HEK293 (cell line): ENCODE data around the gene TBPL1.

ENCODE experiments used
- CTCF ChIA-PET: fragments of 350-600 bp; formaldehyde crosslinking; extraction: SDS; loops from one replicate; lab custom pipeline; 2021; ENCODE audit warnings: antibody characterized with exemption; lab: Yijun Ruan, JAX
- POLR2A ChIA-PET: fragments of 300-600 bp; formaldehyde crosslinking; extraction: SDS; loops from one replicate; lab custom pipeline; 2020; ENCODE audit warnings: antibody characterized with exemption, inconsistent platforms; lab: Yijun Ruan, JAX
- H3K27ac ChIP-seq: fragments of 200-500 bp; sonication (Bioruptor generic); 2 replicates; pipeline ENCODE4 v1.5.1; 2014; ENCODE audit warnings: low read depth, low read length, control low read depth, inconsistent platforms; ENCODE audit errors: extremely low read depth
- H3K36me3 ChIP-seq, 2 experiments: fragments of 200-500 bp in 1 of 2; sonication (Bioruptor generic) in 1 of 2; 1 replicate in 1 of 2; 2 replicates in 1 of 2; pipeline ENCODE4 v1.5.1; 2014 to 2017; ENCODE audit warnings: inconsistent platforms in 2 of 2, low read length in 2 of 2; ENCODE audit not compliant: control insufficient read depth in 2 of 2, insufficient read depth in 1 of 2
- H3K4me1 ChIP-seq: fragments of 200-500 bp; sonication (Bioruptor generic); 2 replicates; pipeline ENCODE4 v1.5.1; 2014; ENCODE audit warnings: mild to moderate bottlenecking, low read length, inconsistent platforms; ENCODE audit not compliant: control insufficient read depth, insufficient read depth
- H3K4me3 ChIP-seq: 2 replicates; pipeline ENCODE4 v1.5.1; 2011; ENCODE audit warnings: low read depth, mild to moderate bottlenecking, control low read depth, low read length, moderate library complexity
- H3K9me3 ChIP-seq: fragments of 200-500 bp; sonication (Bioruptor generic); 2 replicates; pipeline ENCODE4 v1.5.1; 2014; ENCODE audit warnings: low read depth, low read length, inconsistent platforms; ENCODE audit not compliant: control insufficient read depth, insufficient read depth
- CTCF ChIP-seq: fragments of 450-650 bp; formaldehyde crosslinking; IDR thresholded peaks from 2 replicates; pipeline ENCODE4 v1.5.1; 2016; ENCODE audit warnings: missing biosample characterization, missing genetic modification characterization
- EGR2 ChIP-seq: fragments of 450-650 bp; formaldehyde crosslinking; IDR thresholded peaks from 2 replicates; pipeline ENCODE4 v1.5.1; 2016; ENCODE audit warnings: low read depth, missing biosample characterization, missing genetic modification characterization
- HOXD13 ChIP-seq: sonication (generic); formaldehyde crosslinking; IDR thresholded peaks from 2 replicates; pipeline ENCODE4 v1.8.0; 2022; ENCODE audit warnings: missing genetic modification reagents, borderline replicate concordance
- INSM2 ChIP-seq: fragments of 450-650 bp; formaldehyde crosslinking; IDR thresholded peaks from 2 replicates; pipeline ENCODE4 v1.5.1; 2016; ENCODE audit warnings: missing biosample characterization, missing genetic modification characterization
- KLF1 ChIP-seq: fragments of 450-650 bp; formaldehyde crosslinking; IDR thresholded peaks from 2 replicates; pipeline ENCODE4 v1.5.1; 2016; ENCODE audit warnings: missing biosample characterization, missing genetic modification characterization
- KLF8 ChIP-seq: fragments of 450-650 bp; formaldehyde crosslinking; IDR thresholded peaks from 2 replicates; pipeline ENCODE4 v1.5.1; 2016; ENCODE audit warnings: missing biosample characterization, missing genetic modification characterization
- MZF1 ChIP-seq: fragments of 450-650 bp; formaldehyde crosslinking; IDR thresholded peaks from 2 replicates; pipeline ENCODE4 v1.5.1; 2017; ENCODE audit warnings: missing biosample characterization, missing genetic modification characterization, borderline replicate concordance
- OVOL3 ChIP-seq: fragments of 450-650 bp; formaldehyde crosslinking; IDR thresholded peaks from 2 replicates; pipeline ENCODE4 v1.5.1; 2016; ENCODE audit warnings: missing biosample characterization, missing genetic modification characterization
- PRDM4 ChIP-seq: fragments of 450-650 bp; formaldehyde crosslinking; IDR thresholded peaks from 2 replicates; pipeline ENCODE4 v1.5.1; 2017; ENCODE audit warnings: missing biosample characterization, missing genetic modification characterization
- SP2 ChIP-seq: fragments of 450-650 bp; formaldehyde crosslinking; IDR thresholded peaks from 2 replicates; pipeline ENCODE4 v1.5.1; 2016; ENCODE audit warnings: missing biosample characterization, missing genetic modification characterization
- YY1 ChIP-seq: fragments of 450-650 bp; formaldehyde crosslinking; IDR thresholded peaks from 2 replicates; pipeline ENCODE4 v1.5.1; 2018; ENCODE audit warnings: missing biosample characterization, missing genetic modification characterization
- ZBTB48 ChIP-seq: fragments of 450-650 bp; formaldehyde crosslinking; IDR thresholded peaks from 2 replicates; pipeline ENCODE4 v1.5.1; 2016; ENCODE audit warnings: missing biosample characterization, missing genetic modification characterization
- ZFHX2 ChIP-seq: fragments of 450-650 bp; formaldehyde crosslinking; conservative IDR thresholded peaks from 2 replicates; pipeline ENCODE4 v1.5.1; 2016; ENCODE audit warnings: missing biosample characterization, missing genetic modification characterization
- ZIC2 ChIP-seq: fragments of 450-650 bp; formaldehyde crosslinking; IDR thresholded peaks from 2 replicates; pipeline ENCODE4 v1.5.1; 2016; ENCODE audit warnings: missing biosample characterization, missing genetic modification characterization
- ZNF174 ChIP-seq: fragments of 450-650 bp; formaldehyde crosslinking; IDR thresholded peaks from 2 replicates; pipeline ENCODE4 v1.5.0; 2017; ENCODE audit warnings: missing biosample characterization, mild to moderate bottlenecking, missing genetic modification characterization
- ZNF221 ChIP-seq: fragments of 450-650 bp; formaldehyde crosslinking; IDR thresholded peaks from 2 replicates; pipeline ENCODE4 v1.5.1; 2017; ENCODE audit warnings: missing biosample characterization, missing genetic modification characterization, borderline replicate concordance
- ZNF248 ChIP-seq: fragments of 450-650 bp; formaldehyde crosslinking; IDR thresholded peaks from 2 replicates; pipeline ENCODE4 v1.5.1; 2017; ENCODE audit warnings: missing biosample characterization, missing genetic modification characterization
- ZNF26 ChIP-seq: fragments of 450-650 bp; formaldehyde crosslinking; IDR thresholded peaks from 2 replicates; pipeline ENCODE4 v1.5.1; 2016; ENCODE audit warnings: missing biosample characterization, missing genetic modification characterization
- ZNF324 ChIP-seq: fragments of 450-650 bp; formaldehyde crosslinking; IDR thresholded peaks from 2 replicates; pipeline ENCODE4 v1.5.1; 2016; ENCODE audit warnings: missing biosample characterization, missing genetic modification characterization
- ZNF354C ChIP-seq: fragments of 450-650 bp; formaldehyde crosslinking; IDR thresholded peaks from 2 replicates; pipeline ENCODE4 v1.5.1; 2016; ENCODE audit warnings: missing biosample characterization, missing genetic modification characterization, low read depth, borderline replicate concordance
- ZNF394 ChIP-seq: fragments of 450-650 bp; formaldehyde crosslinking; IDR thresholded peaks from 2 replicates; pipeline ENCODE4 v1.5.1; 2016; ENCODE audit warnings: missing biosample characterization, missing genetic modification characterization, mild to moderate bottlenecking, moderate library complexity, borderline replicate concordance
- ZNF416 ChIP-seq: fragments of 450-650 bp; formaldehyde crosslinking; IDR thresholded peaks from 2 replicates; pipeline ENCODE4 v1.5.1; 2016; ENCODE audit warnings: missing biosample characterization, missing genetic modification characterization
- ZNF423 ChIP-seq: fragments of 450-650 bp; formaldehyde crosslinking; IDR thresholded peaks from 2 replicates; pipeline ENCODE4 v1.5.1; 2016; ENCODE audit warnings: missing biosample characterization, missing genetic modification characterization
- ZNF433 ChIP-seq: fragments of 450-650 bp; formaldehyde crosslinking; IDR thresholded peaks from 2 replicates; pipeline ENCODE4 v1.5.1; 2016; ENCODE audit warnings: missing biosample characterization, missing genetic modification characterization, low read depth
- ZNF560 ChIP-seq: fragments of 450-650 bp; formaldehyde crosslinking; IDR thresholded peaks from 2 replicates; pipeline ENCODE4 v1.5.1; 2017; ENCODE audit warnings: missing biosample characterization, missing genetic modification characterization, borderline replicate concordance
- ZNF610 ChIP-seq: fragments of 450-650 bp; formaldehyde crosslinking; IDR thresholded peaks from 2 replicates; pipeline ENCODE4 v1.5.1; 2016; ENCODE audit warnings: missing biosample characterization, missing genetic modification characterization, borderline replicate concordance
- ZNF624 ChIP-seq: fragments of 450-650 bp; formaldehyde crosslinking; IDR thresholded peaks from 2 replicates; pipeline ENCODE4 v1.5.1; 2017; ENCODE audit warnings: missing biosample characterization, missing genetic modification characterization
- ZNF626 ChIP-seq: fragments of 450-650 bp; sonication (Bioruptor Pico); formaldehyde crosslinking; IDR thresholded peaks from 2 replicates; pipeline ENCODE4 v1.5.1; 2018; ENCODE audit warnings: missing biosample characterization, missing genetic modification characterization, inconsistent platforms
- ZNF660 ChIP-seq: fragments of 450-650 bp; IDR thresholded peaks from 2 replicates; pipeline ENCODE4 v1.5.1; 2018; ENCODE audit warnings: missing biosample characterization, mild to moderate bottlenecking, missing genetic modification characterization
- ZNF76 ChIP-seq: fragments of 450-650 bp; formaldehyde crosslinking; IDR thresholded peaks from 2 replicates; pipeline ENCODE4; 2016; ENCODE audit warnings: low read depth, missing biosample characterization, missing genetic modification characterization, borderline replicate concordance
- ZNF792 ChIP-seq: fragments of 450-650 bp; formaldehyde crosslinking; IDR thresholded peaks from 2 replicates; pipeline ENCODE4 v1.5.1; 2016; ENCODE audit warnings: missing biosample characterization, missing genetic modification characterization

The TBPL1 gene

GRCh38 chr6:134004714-134005113, 51.7 kb downstream of the TBPL1 start:
- no peak for TF ChIP-seq OVOL3
- no peak for TF ChIP-seq ZNF221 (tag by site-specific recombination)
- TF ChIP-seq ZNF324 (tag by site-specific recombination), result no peak
- TF ChIP-seq ZNF433 (tag by site-specific recombination), result no peak
- TF ChIP-seq SP2 (tag by site-specific recombination), result no peak
- no peak for TF ChIP-seq ZNF560
- no peak for TF ChIP-seq ZNF423 (tag by site-specific recombination)
- no peak for TF ChIP-seq ZNF792 (tag by site-specific recombination)
- TF ChIP-seq ZNF660 (tag by site-specific recombination), result no peak
- TF ChIP-seq YY1 (tag by site-specific recombination), result no peak
- TF ChIP-seq CTCF (tag by site-specific recombination), result no peak
- TF ChIP-seq ZNF624 (tag by site-specific recombination), result no peak
- TF ChIP-seq MZF1 (tag by site-specific recombination), result no peak
- TF ChIP-seq ZNF416 (tag by site-specific recombination), result no peak
- TF ChIP-seq INSM2 (tag by site-specific recombination), result no peak
- ChIA-PET CTCF (interaction anchor here (1.0 to 2.7 kb wide), 3 partner anchors 31 to 93 kb away, joined by 4 to 9 read pairs (median 4); no protein-coding TSS in a partner anchor), POLR2A (interaction anchor here (0.7 kb wide), 1 partner anchor 9 kb away, joined by 3 read pairs; no protein-coding TSS in a partner anchor)
- Histone ChIP-seq H3K4me3 (no peak overlapping the region), H3K36me3 (no peaks in the 10 kb centered on the region), H3K9me3 (no peaks in the 10 kb centered on the region), H3K4me1 (no peaks in the 10 kb centered on the region), H3K27ac (no peak overlapping the region)

- CTCF ChIA-PET, result no interaction called here
- POLR2A ChIA-PET, result no interaction called here
- no peak overlapping the region for H3K27ac ChIP-seq
- TF ChIP-seq KLF8 (tag by site-specific recombination) (no peak), ZNF26 (tag by site-specific recombination) (no peak), HOXD13 (CRISPR knock-in tag) (no peak), ZNF626 (tag by site-specific recombination) (no peak), KLF1 (tag by site-specific recombination) (0 out of 2 replicates have a peak, but pooled peaks have one; percentile 17), ZNF394 (tag by site-specific recombination) (no peak), ZNF174 (tag by site-specific recombination) (no peak), ZNF76 (tag by site-specific recombination) (no peak), ZNF610 (tag by site-specific recombination) (no peak), EGR2 (no peak), ZNF248 (tag by site-specific recombination) (no peak), PRDM4 (tag by site-specific recombination) (no peak), ZNF354C (tag by site-specific recombination) (no peak), ZFHX2 (tag by site-specific recombination) (0 out of 2 replicates have a peak, but pooled peaks have one; percentile 7), ZBTB48 (tag by site-specific recombination) (no peak), ZIC2 (no peak)
Observed at GRCh38 chr6:134005800-134006199, 52.8 kb downstream of the TBPL1 start.

More at GRCh38 chr6:134005800-134006199, 52.8 kb downstream of the TBPL1 start:
- Histone ChIP-seq H3K9me3 (no peaks in the 10 kb centered on the region), H3K36me3 (no peaks in the 10 kb centered on the region), H3K4me3 (no peak overlapping the region), H3K4me1 (no peaks in the 10 kb centered on the region)
